KOPT-K1 (cell line): Measurements from ENCODE around the gene PTPRZ1.

Source experiments
- H3K27ac ChIP-seq: fragments of 200-600 bp; sonication (generic); 2 replicates; pipeline ENCODE4 v1.5.1; 2016; ENCODE audit warnings: antibody characterized with exemption, mild to moderate bottlenecking, low read depth, low read length; ENCODE audit not compliant: poor library complexity, severe bottlenecking
- H3K36me3 ChIP-seq: fragments of 200-600 bp; sonication (generic); 2 replicates; pipeline ENCODE4 v1.5.1; 2017; ENCODE audit warnings: antibody characterized with exemption, mild to moderate bottlenecking, low read length, moderate library complexity; ENCODE audit not compliant: insufficient read depth
- H3K9me3 ChIP-seq: fragments of 200-600 bp; sonication (generic); 2 replicates; pipeline ENCODE4 v1.5.1; 2017; ENCODE audit warnings: antibody characterized with exemption, low read length, mild to moderate bottlenecking; ENCODE audit not compliant: insufficient read depth, poor library complexity, severe bottlenecking

PTPRZ1 gene

DNA sequence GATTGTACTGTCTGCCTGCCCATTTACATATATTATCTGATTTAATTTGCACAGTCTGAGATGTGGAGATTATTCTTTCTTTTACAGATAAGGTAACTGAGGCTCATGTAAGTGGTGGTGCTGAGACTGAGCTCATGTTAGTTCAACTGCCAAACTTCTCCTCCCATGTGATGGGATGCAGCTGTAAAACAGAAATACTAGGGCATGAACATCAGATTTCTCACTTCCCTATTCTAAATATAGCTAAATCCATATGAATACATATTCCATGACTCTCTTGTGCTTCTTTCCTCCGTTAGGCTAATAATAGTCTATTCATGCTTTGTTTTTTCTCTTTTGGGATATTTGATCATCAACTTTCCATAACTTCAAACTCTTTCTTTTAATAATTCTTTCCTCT lies 84.7 kb downstream of the PTPRZ1 start:
- Histone ChIP-seq H3K27ac (no peak overlapping the region), H3K36me3 (no peaks in the 10 kb centered on the region), H3K9me3 (no peaks in the 10 kb centered on the region)

DNA sequence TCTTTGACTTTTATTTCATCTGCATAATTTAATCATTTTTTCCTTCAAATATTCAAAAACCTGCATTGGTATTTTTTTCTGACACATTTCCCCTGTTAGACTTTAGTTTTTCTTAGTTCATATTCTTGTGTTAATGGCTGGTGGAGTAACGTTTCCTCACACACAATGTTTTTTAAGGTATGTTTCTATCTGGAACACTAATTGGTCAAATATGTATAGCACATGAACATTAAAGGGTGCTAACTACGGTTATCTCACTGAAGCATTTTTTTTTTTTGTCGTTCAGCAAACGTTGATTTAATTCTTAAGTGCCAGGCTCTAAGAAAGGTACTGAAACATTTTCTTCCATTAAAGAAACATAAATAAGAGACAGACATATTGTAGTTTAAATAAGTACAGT lies 87.7 kb downstream of the PTPRZ1 start:
- Histone ChIP-seq H3K27ac (no peak overlapping the region), H3K36me3 (no peaks in the 10 kb centered on the region), H3K9me3 (no peaks in the 10 kb centered on the region)

DNA sequence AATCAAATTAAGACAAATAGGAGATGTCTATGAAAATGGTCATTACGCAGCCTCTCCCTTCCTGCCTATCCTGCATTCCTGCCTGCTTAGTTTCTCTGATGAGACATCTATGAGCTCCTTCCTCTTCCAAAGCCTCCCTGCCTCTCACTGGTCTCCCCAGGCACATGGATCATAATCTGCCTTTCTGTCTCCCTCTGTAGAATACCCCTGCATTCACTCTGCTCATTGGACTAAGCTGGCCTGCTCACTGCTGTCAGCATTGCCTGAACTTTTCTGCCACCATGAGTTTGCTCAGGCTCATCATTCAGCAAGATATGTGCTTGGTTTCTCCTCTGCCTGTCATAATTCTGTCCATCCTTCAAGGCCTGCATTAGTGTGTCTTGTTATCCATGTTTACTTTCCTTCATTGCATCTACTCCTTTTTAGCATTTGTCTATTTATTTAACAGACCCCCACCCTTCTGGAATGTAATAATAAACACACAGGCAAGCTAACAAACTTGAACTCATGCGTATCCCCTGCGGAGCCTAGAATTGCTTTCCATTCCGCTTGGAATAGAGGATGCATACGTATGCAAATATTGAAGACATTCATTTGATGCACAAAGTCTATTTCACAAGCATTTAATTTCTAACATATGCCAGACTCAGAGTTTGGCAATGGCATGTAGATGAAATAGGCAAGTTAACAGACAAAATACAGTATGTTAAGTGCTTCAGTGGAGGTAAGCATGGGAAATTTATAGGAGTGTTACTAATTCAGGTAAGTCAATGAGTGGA lies 88.3 kb downstream of the PTPRZ1 start:
- H3K36me3 ChIP-seq, result no peaks in the 10 kb centered on the region
- no peaks in the 10 kb centered on the region for H3K9me3 ChIP-seq
- no peak overlapping the region for H3K27ac ChIP-seq

DNA sequence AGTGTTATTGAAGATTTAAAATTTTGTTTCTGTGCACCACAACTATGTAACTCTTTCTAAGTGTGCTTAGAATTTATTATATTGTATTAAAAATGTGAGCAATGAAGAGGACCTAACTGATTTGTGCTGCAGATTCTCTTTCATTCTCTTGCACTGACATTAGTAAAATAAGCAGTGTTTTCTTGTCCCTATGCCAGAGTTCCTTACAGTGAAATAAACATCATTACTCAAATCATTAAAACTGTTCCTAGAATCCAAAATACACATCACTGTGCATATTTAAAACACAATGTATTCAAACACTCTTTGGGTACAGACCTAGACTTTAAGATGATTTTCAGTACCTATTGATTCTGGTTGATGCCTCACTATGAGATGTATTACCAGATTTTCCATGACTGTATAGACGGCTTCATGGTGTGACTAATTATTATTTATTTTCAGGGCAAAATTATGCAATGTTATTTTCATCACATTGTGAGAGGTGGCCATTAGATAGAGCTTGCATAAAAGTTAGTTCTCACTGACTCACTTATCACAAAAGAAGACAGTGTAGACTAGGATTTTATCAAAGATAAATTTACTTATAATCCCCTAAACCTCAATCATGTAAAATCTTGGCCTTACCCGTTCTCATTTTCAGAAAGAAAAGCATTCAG lies 93.4 kb downstream of the PTPRZ1 start:
- Histone ChIP-seq H3K9me3 (no peaks in the 10 kb centered on the region), H3K27ac (no peak overlapping the region), H3K36me3 (no peaks in the 10 kb centered on the region)

DNA sequence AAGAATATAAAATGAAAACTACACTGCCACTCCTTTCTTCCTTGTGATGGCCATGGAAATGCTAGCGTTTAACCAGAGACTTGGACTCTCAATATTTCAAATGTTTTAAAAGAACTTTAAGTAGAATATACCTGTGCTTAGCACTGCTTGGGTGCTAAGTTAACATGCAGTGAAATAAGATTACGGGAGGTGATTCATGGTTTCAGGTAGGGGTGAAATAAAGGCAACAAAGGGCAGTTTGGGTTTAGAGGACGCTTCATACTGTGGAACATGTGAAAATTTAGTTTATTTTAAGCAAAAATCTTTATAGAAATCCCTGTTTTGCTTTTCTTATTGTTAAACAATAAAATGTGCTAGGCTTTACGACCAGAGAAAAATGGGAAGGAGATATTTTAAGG lies 94.0 kb downstream of the PTPRZ1 start:
- H3K36me3 ChIP-seq, result no peaks in the 10 kb centered on the region
- H3K27ac ChIP-seq, result no peak overlapping the region
- H3K9me3 ChIP-seq, result no peaks in the 10 kb centered on the region

DNA sequence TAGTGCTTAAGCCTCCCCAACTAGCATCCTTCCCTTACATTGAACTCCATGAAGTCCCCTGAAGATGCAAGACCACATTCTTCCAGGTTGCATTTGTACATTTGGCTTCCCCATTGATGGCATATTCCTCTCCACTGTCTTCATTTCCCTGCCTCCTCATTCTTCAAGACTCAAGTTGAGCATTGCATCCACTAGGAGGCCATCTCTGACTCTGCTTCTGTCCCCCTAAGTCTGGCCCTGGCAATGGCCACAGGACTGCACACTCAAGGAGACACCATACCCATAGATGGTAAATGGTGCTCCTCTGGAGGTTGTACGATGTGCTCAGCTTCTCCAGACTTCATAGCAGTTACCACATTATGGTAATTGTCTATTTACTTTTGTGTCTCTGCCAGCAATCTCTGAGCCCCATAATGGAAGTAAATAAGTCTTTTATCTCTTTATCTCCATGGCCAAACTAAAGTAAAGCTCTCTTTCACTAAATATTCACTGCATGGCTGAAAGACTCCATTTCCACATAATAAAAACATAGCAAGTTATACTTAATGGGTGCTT lies 112.6 kb downstream of the PTPRZ1 start:
- H3K27ac ChIP-seq, result no peak overlapping the region
- no peaks in the 10 kb centered on the region for H3K36me3 ChIP-seq
- no peaks in the 10 kb centered on the region for H3K9me3 ChIP-seq

DNA sequence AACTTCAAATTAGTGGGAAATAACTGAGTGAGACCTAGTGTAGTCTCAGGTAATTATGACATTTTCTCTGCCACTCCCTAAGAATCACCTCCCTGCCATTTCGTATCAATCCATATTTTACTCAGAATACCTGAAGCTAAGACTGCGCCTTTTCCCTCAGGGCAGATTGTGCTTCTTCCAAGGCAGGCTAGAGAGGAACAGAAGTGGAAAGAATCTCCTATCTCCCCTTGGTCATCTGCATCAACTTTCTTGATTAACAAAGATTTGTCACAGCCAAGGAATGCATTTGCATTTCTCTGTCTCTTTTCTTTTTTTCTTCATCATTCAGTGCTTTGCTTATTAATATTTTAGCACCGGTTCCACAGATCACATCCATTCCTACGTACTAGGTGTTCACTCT lies 119.1 kb downstream of the PTPRZ1 start:
- Histone ChIP-seq H3K9me3 (no peaks in the 10 kb centered on the region), H3K27ac (no peak overlapping the region), H3K36me3 (no peaks in the 10 kb centered on the region)

DNA sequence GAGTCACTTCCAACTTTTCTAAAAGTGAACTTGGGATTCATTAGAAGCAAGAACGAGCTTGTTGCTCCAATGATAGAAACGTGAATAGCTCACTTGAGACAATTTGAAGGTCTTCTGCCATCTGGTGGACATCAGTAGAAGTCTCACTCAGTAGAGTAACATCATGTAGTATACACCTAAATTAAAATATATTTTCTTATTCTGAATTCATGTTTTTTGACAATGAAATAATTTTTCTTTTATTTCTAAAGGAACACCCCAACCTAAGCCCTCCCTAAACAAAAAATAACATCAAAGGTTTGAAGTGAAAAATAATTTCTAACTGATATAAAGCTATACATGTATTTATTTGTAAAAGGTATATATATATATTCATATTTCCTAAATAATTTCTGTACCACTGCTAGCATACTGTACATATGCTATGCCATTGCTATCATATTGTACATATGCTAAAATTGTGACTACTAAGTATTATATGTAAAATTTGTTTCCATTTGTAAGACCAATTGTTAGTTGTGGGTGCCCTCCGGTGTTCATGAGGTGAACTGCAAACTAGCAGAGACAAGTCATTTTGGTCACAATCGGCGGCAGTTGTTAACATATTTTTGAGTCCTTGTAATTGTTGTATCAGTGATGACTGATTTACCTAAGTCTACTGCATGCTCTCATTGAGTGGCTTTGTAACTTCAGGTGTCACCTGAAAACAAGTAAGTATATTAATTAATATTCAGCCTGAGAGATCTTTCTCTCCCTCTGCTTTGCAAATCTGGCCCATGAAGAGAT lies 121.9 kb downstream of the PTPRZ1 start:
- Histone ChIP-seq H3K27ac (no peak overlapping the region), H3K9me3 (no peaks in the 10 kb centered on the region), H3K36me3 (no peaks in the 10 kb centered on the region)

DNA sequence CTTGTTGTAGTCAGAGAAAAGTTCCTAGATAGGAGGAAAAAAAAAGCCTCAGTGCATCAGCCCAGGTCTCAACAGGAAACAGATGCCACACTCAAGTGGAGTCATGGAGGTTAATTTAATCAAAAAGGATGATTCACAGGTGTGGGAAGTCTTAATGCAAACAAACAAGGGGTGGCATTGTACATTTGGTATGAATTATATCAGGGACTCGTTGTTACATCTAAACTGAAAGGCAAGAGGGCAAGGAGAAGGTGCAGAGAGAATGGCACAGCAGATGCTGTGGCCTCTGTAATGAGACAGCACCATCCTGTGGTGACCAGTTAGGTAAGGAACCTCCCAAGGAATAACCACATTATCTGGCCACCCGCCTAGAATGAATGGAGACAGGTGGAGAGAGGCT lies 133.7 kb downstream of the PTPRZ1 start:
- Histone ChIP-seq H3K27ac (no peak overlapping the region), H3K36me3 (no peaks in the 10 kb centered on the region), H3K9me3 (no peaks in the 10 kb centered on the region)

DNA sequence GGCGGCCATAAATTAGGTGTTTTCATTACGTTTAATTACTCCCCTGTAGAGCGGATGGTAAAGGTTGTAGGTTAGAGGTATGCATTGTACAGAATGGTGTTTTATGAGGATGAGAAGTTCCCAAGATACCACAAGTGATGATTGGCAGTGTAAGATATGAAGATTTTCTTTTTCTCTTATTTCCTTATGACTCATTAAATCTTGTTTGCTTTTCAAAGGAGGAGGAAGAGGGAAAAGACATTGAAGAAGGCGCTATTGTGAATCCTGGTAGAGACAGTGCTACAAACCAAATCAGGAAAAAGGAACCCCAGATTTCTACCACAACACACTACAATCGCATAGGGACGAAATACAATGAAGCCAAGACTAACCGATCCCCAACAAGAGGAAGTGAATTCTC lies 137.2 kb downstream of the PTPRZ1 start:
- H3K9me3 ChIP-seq, result no peaks in the 10 kb centered on the region
- H3K36me3 ChIP-seq, result no peaks in the 10 kb centered on the region
- H3K27ac ChIP-seq, result no peak overlapping the region

DNA sequence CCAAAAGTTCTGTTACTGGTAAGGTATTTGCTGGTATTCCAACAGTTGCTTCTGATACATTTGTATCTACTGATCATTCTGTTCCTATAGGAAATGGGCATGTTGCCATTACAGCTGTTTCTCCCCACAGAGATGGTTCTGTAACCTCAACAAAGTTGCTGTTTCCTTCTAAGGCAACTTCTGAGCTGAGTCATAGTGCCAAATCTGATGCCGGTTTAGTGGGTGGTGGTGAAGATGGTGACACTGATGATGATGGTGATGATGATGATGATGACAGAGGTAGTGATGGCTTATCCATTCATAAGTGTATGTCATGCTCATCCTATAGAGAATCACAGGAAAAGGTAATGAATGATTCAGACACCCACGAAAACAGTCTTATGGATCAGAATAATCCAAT lies 140.1 kb downstream of the PTPRZ1 start:
- Histone ChIP-seq H3K9me3 (no peaks in the 10 kb centered on the region), H3K36me3 (no peaks in the 10 kb centered on the region), H3K27ac (no peak overlapping the region)

DNA sequence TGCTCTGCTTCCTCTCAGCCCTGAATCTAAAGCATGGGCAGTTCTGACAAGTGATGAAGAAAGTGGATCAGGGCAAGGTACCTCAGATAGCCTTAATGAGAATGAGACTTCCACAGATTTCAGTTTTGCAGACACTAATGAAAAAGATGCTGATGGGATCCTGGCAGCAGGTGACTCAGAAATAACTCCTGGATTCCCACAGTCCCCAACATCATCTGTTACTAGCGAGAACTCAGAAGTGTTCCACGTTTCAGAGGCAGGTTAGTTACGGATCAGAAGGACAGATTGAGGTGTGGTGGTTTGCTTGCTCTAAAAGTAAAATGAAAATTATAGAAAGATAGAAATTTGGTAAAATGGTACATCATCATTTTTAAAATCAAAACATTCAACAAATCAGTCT lies 140.7 kb downstream of the PTPRZ1 start:
- H3K9me3 ChIP-seq, result no peaks in the 10 kb centered on the region
- H3K27ac ChIP-seq, result no peak overlapping the region
- H3K36me3 ChIP-seq, result no peaks in the 10 kb centered on the region

DNA sequence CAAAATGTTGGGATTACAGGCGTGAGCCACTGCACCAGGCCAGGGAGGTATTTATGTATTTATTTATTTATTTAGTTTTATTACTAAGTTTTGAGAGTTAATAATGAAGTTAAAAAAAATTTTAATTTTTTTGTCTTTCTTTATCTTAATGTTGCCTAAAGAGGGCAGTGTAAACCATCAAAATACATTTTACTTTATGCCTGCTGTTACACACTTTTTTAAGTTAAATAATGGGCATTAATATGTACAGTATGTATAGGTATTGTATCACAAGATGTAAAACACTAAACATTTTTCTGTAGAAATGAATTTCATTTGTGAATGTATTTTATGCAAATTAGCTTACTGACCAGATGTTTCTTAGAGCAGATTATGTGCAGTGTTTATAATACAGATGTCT lies 141.7 kb downstream of the PTPRZ1 start:
- H3K36me3 ChIP-seq, result no peaks in the 10 kb centered on the region
- no peak overlapping the region for H3K27ac ChIP-seq
- H3K9me3 ChIP-seq, result no peaks in the 10 kb centered on the region

DNA sequence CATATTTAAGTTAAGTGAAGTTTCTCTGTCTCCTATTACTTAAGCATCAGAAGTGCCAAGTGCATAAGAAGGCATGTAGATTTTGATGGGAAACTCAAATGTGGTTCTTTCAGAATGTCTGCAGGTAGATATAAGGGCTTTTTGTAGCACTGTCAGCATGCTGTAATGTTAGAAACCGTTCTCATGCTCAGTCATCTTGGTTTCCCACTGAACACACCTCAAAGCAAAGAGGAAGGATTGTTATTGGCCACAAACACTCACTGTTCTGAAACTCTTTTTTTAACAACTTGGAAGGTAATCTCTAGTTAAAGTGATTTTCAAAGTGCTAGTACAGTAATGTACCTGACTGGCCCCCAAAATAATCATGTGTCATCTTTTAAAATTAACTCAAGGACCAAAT lies 145.1 kb downstream of the PTPRZ1 start:
- Histone ChIP-seq H3K27ac (no peak overlapping the region), H3K36me3 (no peaks in the 10 kb centered on the region), H3K9me3 (no peaks in the 10 kb centered on the region)

DNA sequence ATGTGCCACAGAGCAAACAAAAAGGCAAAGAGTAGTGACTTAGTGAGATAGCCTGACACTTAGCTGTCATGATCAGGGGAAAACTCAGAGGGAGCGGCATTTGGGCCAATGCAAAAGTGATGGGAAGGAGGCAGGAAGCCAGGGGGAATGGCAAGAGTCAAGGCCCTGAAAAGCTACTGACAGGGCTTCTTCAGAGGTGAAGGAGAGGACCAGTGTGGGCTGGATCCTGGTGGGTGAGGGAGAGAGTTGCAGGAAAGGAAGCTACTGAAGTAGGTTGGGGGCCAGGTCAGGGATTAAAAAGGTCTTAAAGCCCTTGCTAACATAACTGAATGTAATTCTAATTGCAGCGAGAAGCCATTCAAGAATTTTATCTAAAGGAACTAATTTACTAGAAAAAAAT lies 154.1 kb downstream of the PTPRZ1 start:
- no peaks in the 10 kb centered on the region for H3K36me3 ChIP-seq

More for the DNA sequence above, 154.1 kb downstream of the PTPRZ1 start:
- Histone ChIP-seq H3K27ac (no peak overlapping the region), H3K9me3 (no peaks in the 10 kb centered on the region)
